ENCODE measurements around the gene FAM170B.

Gene FAM170B

GRCh38 chr10:49154641-49155040 is 20.8 kb upstream of the FAM170B start:
- Histone ChIP-seq H3K27me3 (ENCODE audit: control insufficient read depth, low read length) (peaks cover 12% of the 10 kb centered on the region; the same call in 1 of the 2 replicates), H3K9me2 (replicated peaks; ENCODE audit: control insufficient read depth, low read length) (no peaks in the 10 kb centered on the region), H3K9me3 (ENCODE audit: control insufficient read depth, insufficient read depth, low read length) (no peaks in the 10 kb centered on the region), H3F3A (ENCODE audit: control insufficient read depth, insufficient read depth) (no peaks in the 10 kb centered on the region), H3K4me3 (ENCODE audit: low read length) (no peak overlapping the region), H3K36me3 (ENCODE audit: control insufficient read depth, low read length) (no peaks in the 10 kb centered on the region), H4K20me1 (ENCODE audit: control insufficient read depth, insufficient read depth, low read depth, low read length) (no peaks in the 10 kb centered on the region), H3K4me2 (ENCODE audit: low read length) (no peak overlapping the region), H3K27ac (ENCODE audit: low read depth, low read length) (no peak overlapping the region), H3K4me1 (ENCODE audit: control insufficient read depth, low read length) (no peaks in the 10 kb centered on the region), H3K79me2 (ENCODE audit: control insufficient read depth, low read length) (no peaks in the 10 kb centered on the region)
- TF ChIP-seq CTCF (IDR thresholded peaks at IDR 0.05; ENCODE audit: low read depth, low read length, poor library complexity, severe bottlenecking) (no peak), EZH2phosphoT487 (IDR thresholded peaks at IDR 0.05; ENCODE audit: borderline replicate concordance, low read length) (no peak)

- Histone ChIP-seq H3K9me3 (ENCODE audit: control insufficient read depth, insufficient read depth, low read length) (no peaks in the 10 kb centered on the region), H3K4me1 (ENCODE audit: control insufficient read depth, low read length) (no peaks in the 10 kb centered on the region), H3K4me3 (ENCODE audit: low read length) (no peak overlapping the region), H3K27me3 (ENCODE audit: control insufficient read depth, low read length) (peaks cover 12% of the 10 kb centered on the region; the same call in 1 of the 2 replicates), H3K4me2 (ENCODE audit: low read length) (no peak overlapping the region), H3K36me3 (ENCODE audit: control insufficient read depth, low read length) (no peaks in the 10 kb centered on the region), H3K79me2 (ENCODE audit: control insufficient read depth, low read length) (no peaks in the 10 kb centered on the region), H3K9me2 (replicated peaks; ENCODE audit: control insufficient read depth, low read length) (no peaks in the 10 kb centered on the region), H3F3A (ENCODE audit: control insufficient read depth, insufficient read depth) (no peaks in the 10 kb centered on the region), H4K20me1 (ENCODE audit: control insufficient read depth, insufficient read depth, low read depth, low read length) (no peaks in the 10 kb centered on the region), H3K27ac (ENCODE audit: low read depth, low read length) (no peak overlapping the region)
- TF ChIP-seq CTCF (IDR thresholded peaks at IDR 0.05; ENCODE audit: low read depth, low read length, poor library complexity, severe bottlenecking) (no peak), EZH2phosphoT487 (IDR thresholded peaks at IDR 0.05; ENCODE audit: borderline replicate concordance, low read length) (no peak)
Measured at GRCh38 chr10:49153971-49154370, 20.1 kb upstream of the FAM170B start.

GRCh38 chr10:49153115-49153514 is 19.3 kb upstream of the FAM170B start:
- Histone ChIP-seq H3K4me2 (ENCODE audit: low read length) (no peak overlapping the region), H3K36me3 (ENCODE audit: control insufficient read depth, low read length) (no peaks in the 10 kb centered on the region), H3K27ac (ENCODE audit: low read depth, low read length) (no peak overlapping the region), H3F3A (ENCODE audit: control insufficient read depth, insufficient read depth) (no peaks in the 10 kb centered on the region), H4K20me1 (ENCODE audit: control insufficient read depth, insufficient read depth, low read depth, low read length) (no peaks in the 10 kb centered on the region), H3K4me3 (ENCODE audit: low read length) (no peak overlapping the region), H3K9me2 (replicated peaks; ENCODE audit: control insufficient read depth, low read length) (no peaks in the 10 kb centered on the region), H3K9me3 (ENCODE audit: control insufficient read depth, insufficient read depth, low read length) (no peaks in the 10 kb centered on the region), H3K4me1 (ENCODE audit: control insufficient read depth, low read length) (no peaks in the 10 kb centered on the region), H3K79me2 (ENCODE audit: control insufficient read depth, low read length) (no peaks in the 10 kb centered on the region), H3K27me3 (ENCODE audit: control insufficient read depth, low read length) (peaks cover 12% of the 10 kb centered on the region; the same call in 1 of the 2 replicates)
- no peak for TF ChIP-seq EZH2phosphoT487 (IDR thresholded peaks at IDR 0.05; ENCODE audit: borderline replicate concordance, low read length)
- no peak for TF ChIP-seq CTCF (IDR thresholded peaks at IDR 0.05; ENCODE audit: low read depth, low read length, poor library complexity, severe bottlenecking)
